ENCODE results near the gene ADGRD2. TPM values are rescaled to one million over a fixed set of nuclear protein-coding genes. Genes with fewer than 3 reads are reported as not detected.

ADGRD2 gene
- total RNA-seq, 1 experiment from 2014 or later = 1.5 TPM

DNA sequence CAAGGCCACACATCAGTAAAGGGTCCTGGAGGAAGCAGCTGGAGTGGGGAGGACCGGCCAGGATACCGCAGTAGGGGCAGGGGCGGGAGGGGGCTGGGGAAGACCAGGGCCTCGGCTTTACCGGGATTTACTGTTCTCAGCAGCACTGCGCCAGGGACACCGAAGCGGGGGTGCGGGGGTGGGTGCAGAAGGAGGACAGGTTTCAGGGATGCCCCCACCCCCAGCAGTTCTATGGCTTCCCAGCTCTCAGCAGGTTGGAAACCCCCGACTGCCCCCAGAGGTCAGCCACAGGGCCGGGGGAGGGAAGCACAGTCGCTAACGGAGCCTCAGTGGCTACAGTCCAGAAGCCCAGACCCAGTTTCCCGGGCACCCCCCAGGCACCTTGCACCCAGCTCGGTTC, 35.7 kb downstream of the ADGRD2 start:
- Mint-ChIP-seq H3K4me1 (peaks cover 25 to 59% of the 10 kb centered on the region in 2 experiments), H3K36me3 (ENCODE audit: insufficient read depth in 1 of 3, low read depth in 3 of 3) (no peaks in the 10 kb centered on the region), H3K27me3 (ENCODE audit: low read depth) (peaks cover 44% of the 10 kb centered on the region), H3K9me3 (peaks cover 2 to 4% of the 10 kb centered on the region in 2 experiments; a peak in 2 of 5 replicates), H3K4me3 (no peak overlapping the region), H3K27ac (no peak overlapping the region)
- H2AK5ac ChIP-seq (ENCODE audit: insufficient read length, low read length) = no peak overlapping the region
- no peak overlapping the region; the same call in 1 of the 2 replicates for H3K14ac ChIP-seq (ENCODE audit: insufficient read depth, low read length)
- no peak overlapping the region for H3K9ac ChIP-seq (ENCODE audit: extremely low read depth, insufficient read length, low read length)
- H3K56ac ChIP-seq (ENCODE audit: insufficient read length, low read depth, low read length) = no peak overlapping the region
- no CpG with 5 or more reads among the region's 15 CpGs for WGBS (ENCODE audit: extremely low coverage, insufficient read length, low lambda C conversion rate)
- H3K23me2 ChIP-seq (ENCODE audit: insufficient read length, low read depth, low read length, poor library complexity, severe bottlenecking) = peaks cover 4% of the 10 kb centered on the region
- no peaks in the 10 kb centered on the region for H3K9me3 ChIP-seq (ENCODE audit: control insufficient read depth, low read depth, low read length)
- no peaks in the 10 kb centered on the region for H3K79me2 ChIP-seq (ENCODE audit: insufficient read depth, low read length)
- no peaks in the 10 kb centered on the region; the same call in 1 of the 2 replicates for H3K27me3 ChIP-seq (ENCODE audit: insufficient read depth, low read length)
- H3K4me2 ChIP-seq (ENCODE audit: insufficient read depth, insufficient read length, low read length) = no peak overlapping the region
- H4K8ac ChIP-seq (replicated peaks; ENCODE audit: insufficient read length, low read depth, low read length) = no peak overlapping the region
- no peak for DNase-seq
- TF ChIP-seq, protein P1, sequence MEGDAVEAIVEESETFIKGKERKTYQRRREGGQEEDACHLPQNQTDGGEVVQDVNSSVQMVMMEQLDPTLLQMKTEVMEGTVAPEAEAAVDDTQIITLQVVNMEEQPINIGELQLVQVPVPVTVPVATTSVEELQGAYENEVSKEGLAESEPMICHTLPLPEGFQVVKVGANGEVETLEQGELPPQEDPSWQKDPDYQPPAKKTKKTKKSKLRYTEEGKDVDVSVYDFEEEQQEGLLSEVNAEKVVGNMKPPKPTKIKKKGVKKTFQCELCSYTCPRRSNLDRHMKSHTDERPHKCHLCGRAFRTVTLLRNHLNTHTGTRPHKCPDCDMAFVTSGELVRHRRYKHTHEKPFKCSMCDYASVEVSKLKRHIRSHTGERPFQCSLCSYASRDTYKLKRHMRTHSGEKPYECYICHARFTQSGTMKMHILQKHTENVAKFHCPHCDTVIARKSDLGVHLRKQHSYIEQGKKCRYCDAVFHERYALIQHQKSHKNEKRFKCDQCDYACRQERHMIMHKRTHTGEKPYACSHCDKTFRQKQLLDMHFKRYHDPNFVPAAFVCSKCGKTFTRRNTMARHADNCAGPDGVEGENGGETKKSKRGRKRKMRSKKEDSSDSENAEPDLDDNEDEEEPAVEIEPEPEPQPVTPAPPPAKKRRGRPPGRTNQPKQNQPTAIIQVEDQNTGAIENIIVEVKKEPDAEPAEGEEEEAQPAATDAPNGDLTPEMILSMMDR (conservative IDR thresholded peaks at IDR 0.05) = no peak
- H3K79me1 ChIP-seq (ENCODE audit: insufficient read depth, low read depth, low read length, poor library complexity, severe bottlenecking) = no peaks in the 10 kb centered on the region
- H3T11ph ChIP-seq (ENCODE audit: low read length) = no peak overlapping the region
- H2BK15ac ChIP-seq (ENCODE audit: low read depth, low read length) = no peak overlapping the region
- H2AFZ ChIP-seq (ENCODE audit: low read length) = no peak overlapping the region
- no peak overlapping the region for H3K27ac ChIP-seq (ENCODE audit: insufficient read length, low read depth, low read length)
- H4K20me1 ChIP-seq (ENCODE audit: control insufficient read depth, insufficient read depth, insufficient read length) = peaks cover 3% of the 10 kb centered on the region
- H3K4ac ChIP-seq (ENCODE audit: low read depth, low read length) = no peak overlapping the region
- H3K4me1 ChIP-seq (ENCODE audit: insufficient read depth, low read length) = no peaks in the 10 kb centered on the region
- no peak overlapping the region for H2BK120ac ChIP-seq (ENCODE audit: low read depth, low read length, poor library complexity, severe bottlenecking)
- no peak overlapping the region for H3K18ac ChIP-seq (ENCODE audit: insufficient read length, low read depth, low read length)
- H4K5ac ChIP-seq (ENCODE audit: insufficient read length, low read depth, low read length) = no peak overlapping the region
- H4K91ac ChIP-seq (ENCODE audit: insufficient read length, low read depth, low read length) = no peak overlapping the region
- H2BK20ac ChIP-seq (ENCODE audit: low read depth, low read length, poor library complexity, severe bottlenecking) = no peak overlapping the region
- H2BK5ac ChIP-seq (ENCODE audit: insufficient read length, low read length) = no peak overlapping the region
- H2BK12ac ChIP-seq (ENCODE audit: insufficient read length, low read depth, low read length) = no peak overlapping the region
- H3K23ac ChIP-seq (ENCODE audit: insufficient read length, low read depth, low read length) = no peak overlapping the region

Data from H9 (cell line).